GM04504 (cell line): ENCODE results near the gene FRAT2.
"Not testable (repeated sequence)": the region's sequence is repeated elsewhere in the genome, so short reads cannot be mapped to it uniquely, and the experiment has no call there.

Experiments
- DNase-seq: peaks from one replicate; pipeline ENCODE4 v3.0.0-alpha.2; 2012; ENCODE audit warnings: low read depth

FRAT2 gene

GRCh38 chr10:97291357-97292096 lies 43.0 kb downstream of the FRAT2 start:
- DNase-seq: no peak

GRCh38 chr10:97290576-97291356 lies 43.8 kb downstream of the FRAT2 start:
- DNase-seq: not testable (repeated sequence)

- DNase-seq: not testable (repeated sequence)
Observed at GRCh38 chr10:97290076-97290475, 44.5 kb downstream of the FRAT2 start.
